Thyroid gland (tissue), 4 donors: Measurements from ENCODE around the gene NKD1. TPM values are rescaled to one million over a fixed set of nuclear protein-coding genes. Genes with fewer than 3 reads are reported as not detected.

Experiments
- DNase-seq, 2 donors: peaks; one replicate each; pipeline ENCODE4 v3.0.0-alpha.2; 2019
- H3K27ac ChIP-seq, 3 donors: fragments of 200-600 bp; sonication (generic); 1 replicate in 2 of 3; 2 replicates in 1 of 3; pipeline ENCODE4 v1.5.1; 2016 to 2019; ENCODE audit warnings: mild to moderate bottlenecking in 1 of 3, moderate library complexity in 1 of 3
- H3K27me3 ChIP-seq: fragments of 200-600 bp; sonication (generic); one replicate; pipeline ENCODE4 v1.5.1; 2019
- H3K36me3 ChIP-seq, 2 donors: fragments of 200-600 bp; sonication (generic); one replicate each; pipeline ENCODE4 v1.5.1; 2016 to 2019
- H3K4me1 ChIP-seq, 2 donors: fragments of 200-600 bp; sonication (generic); one replicate each; pipeline ENCODE4 v1.5.1; 2017 to 2019
- H3K4me3 ChIP-seq, 3 donors: fragments of 200-600 bp; sonication (generic); replicated peaks in 1 of 3; 1 replicate in 2 of 3; 2 replicates in 1 of 3; pipeline ENCODE4 v1.5.1; 2016; ENCODE audit warnings: mild to moderate bottlenecking in 1 of 3
- H3K9me3 ChIP-seq: fragments of 200-600 bp; sonication (generic); one replicate; pipeline ENCODE4 v1.5.1; 2017
- CTCF ChIP-seq, 6 experiments: fragments of 200-600 bp in 3 of 6; fragments of 450-650 bp in 3 of 6; sonication (generic) in 3 of 6; IDR thresholded peaks; one replicate each; pipeline ENCODE4 v1.5.1; 2016 to 2019; ENCODE audit warnings: antibody characterized with exemption in 6 of 6, mild to moderate bottlenecking in 2 of 6, inconsistent platforms in 1 of 6, moderate library complexity in 1 of 6
- POLR2A ChIP-seq, 2 donors: fragments of 450-650 bp; IDR thresholded peaks; one replicate each; pipeline ENCODE4 v1.6.1; 2017; ENCODE audit warnings: antibody characterized with exemption in 2 of 2, mild to moderate bottlenecking in 2 of 2, moderate library complexity in 1 of 2
- WGBS, 2 donors: methylation state at CpG; one replicate each; pipeline ENCODE4 v1.1.5; 2017; 5-methylcytosine and 5-hydroxymethylcytosine counted together
- intact Hi-C: fragments of 100-400 bp; cut with DNase I; formaldehyde crosslinking; loops from one replicate; pipeline ENCODE4 v1.15.1; 2023
- total RNA-seq, 4 donors: library from RNA; depleted of rRNA; stranded (reverse); fragments of >200 nt; gene quantifications; one replicate each; pipeline ENCODE4 v1.2.3, GENCODE V29; 2016

NKD1 gene
- total RNA-seq, 4 donors from 2014 or later = 0.63 to 13.8 (median 1.1) TPM

GRCh38 chr16:50530277-50531236 lies 17.6 kb upstream of the NKD1 start:
- TF ChIP-seq CTCF (IDR thresholded peaks at IDR 0.05) = no peak
- no peak for TF ChIP-seq POLR2A (IDR thresholded peaks at IDR 0.05)
- no peaks in the 10 kb centered on the region for H3K9me3 ChIP-seq
- peak; percentile 8 to 27 for DNase-seq
- no peaks in the 10 kb centered on the region for H3K27me3 ChIP-seq
- WGBS, 2 donors = 61 to 73% methylated on average over 12 to 13 of the region's 13 CpGs
- H3K4me3 ChIP-seq = no peak overlapping the region
- H3K4me1 ChIP-seq = no peaks in the 10 kb centered on the region
- intact Hi-C loops = no loop called here
- H3K27ac ChIP-seq = no peak overlapping the region
- H3K36me3 ChIP-seq = no peaks in the 10 kb centered on the region

- Histone ChIP-seq H3K27ac (no peak overlapping the region), H3K27me3 (no peaks in the 10 kb centered on the region), H3K4me1 (no peaks in the 10 kb centered on the region), H3K4me3 (no peak overlapping the region), H3K9me3 (no peaks in the 10 kb centered on the region), H3K36me3 (no peaks in the 10 kb centered on the region)
- TF ChIP-seq POLR2A (IDR thresholded peaks at IDR 0.05) (no peak), CTCF (IDR thresholded peaks at IDR 0.05) (no peak)
- 92 to 96% methylated on average over 2 of the region's 2 CpGs for WGBS, 2 donors
- intact Hi-C loops = no loop called here
- no peak for DNase-seq
Observed at GRCh38 chr16:50531359-50531758, 16.8 kb upstream of the NKD1 start.

- no peak for DNase-seq
Observed at GRCh38 chr16:50531901-50532300, 16.3 kb upstream of the NKD1 start.

GRCh38 chr16:50532576-50532975 lies 15.6 kb upstream of the NKD1 start:
- H3K27me3 ChIP-seq = no peaks in the 10 kb centered on the region
- intact Hi-C loops = no loop called here
- H3K36me3 ChIP-seq = no peaks in the 10 kb centered on the region
- H3K4me1 ChIP-seq = no peaks in the 10 kb centered on the region
- DNase-seq = no peak
- H3K9me3 ChIP-seq = no peaks in the 10 kb centered on the region
- TF ChIP-seq POLR2A (IDR thresholded peaks at IDR 0.05) (no peak), CTCF (IDR thresholded peaks at IDR 0.05) (no peak)
- WGBS, 2 donors = 93 to 94% methylated on average over 6 of the region's 6 CpGs
- H3K27ac ChIP-seq = no peak overlapping the region
- H3K4me3 ChIP-seq = no peak overlapping the region

More at GRCh38 chr16:50531901-50532300, 16.3 kb upstream of the NKD1 start:
- no peak overlapping the region for H3K4me3 ChIP-seq
- no peaks in the 10 kb centered on the region for H3K36me3 ChIP-seq
- no peak for TF ChIP-seq POLR2A (IDR thresholded peaks at IDR 0.05)
- TF ChIP-seq CTCF (IDR thresholded peaks at IDR 0.05) = no peak
- WGBS, 2 donors = 84 to 90% methylated on average over 3 of the region's 3 CpGs
- no peaks in the 10 kb centered on the region for H3K9me3 ChIP-seq
- no peaks in the 10 kb centered on the region for H3K27me3 ChIP-seq
- no peak overlapping the region for H3K27ac ChIP-seq
- no peaks in the 10 kb centered on the region for H3K4me1 ChIP-seq
- intact Hi-C loops = no loop called here

GRCh38 chr16:50533317-50533716 lies 14.9 kb upstream of the NKD1 start:
- intact Hi-C loops = no loop called here
- no peaks in the 10 kb centered on the region for H3K9me3 ChIP-seq
- no peak for DNase-seq
- H3K4me1 ChIP-seq = no peaks in the 10 kb centered on the region
- H3K4me3 ChIP-seq = no peak overlapping the region
- no peak for TF ChIP-seq CTCF (IDR thresholded peaks at IDR 0.05)
- no peaks in the 10 kb centered on the region for H3K36me3 ChIP-seq
- H3K27ac ChIP-seq = no peak overlapping the region
- WGBS, 2 donors = 87 to 100% methylated on average over 3 to 4 of the region's 4 CpGs
- H3K27me3 ChIP-seq = no peaks in the 10 kb centered on the region
